GM20000 (cell line): Measurements from ENCODE around the gene ALDH4A1.

Source experiments
- DNase-seq: peaks from one replicate; pipeline ENCODE4 v3.0.0; 2012; ENCODE audit warnings: low spot score
- TF ChIP-seq, protein P1 (sequence below): IDR thresholded peaks from 2 replicates; pipeline ENCODE4 v1.5.1; 2012; ENCODE audit warnings: mild to moderate bottlenecking, control low read depth; ENCODE audit errors: extremely low read depth, missing control alignments

The ALDH4A1 gene

DNA sequence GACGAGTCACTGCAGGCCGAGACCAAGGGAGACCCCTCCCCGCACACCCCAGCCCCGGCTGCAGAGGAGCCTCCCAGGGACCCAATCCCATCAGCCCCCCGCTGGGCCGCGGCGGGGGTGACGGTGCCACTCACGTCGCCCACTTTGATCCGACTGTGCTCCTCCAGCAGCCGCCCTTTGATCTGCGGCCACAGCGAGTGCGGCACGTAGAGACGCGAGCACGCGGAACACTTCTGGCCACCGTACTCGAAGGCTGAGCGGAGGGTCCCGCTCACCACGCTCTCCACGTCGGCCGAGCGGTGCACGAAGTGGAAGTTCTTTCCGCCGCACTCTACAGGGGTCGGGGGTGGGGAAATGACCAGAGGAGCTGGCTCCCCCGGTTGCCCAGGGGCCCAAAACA lies 25.1 kb downstream of the ALDH4A1 start:
- DNase-seq: no peak
- TF ChIP-seq, protein P1, sequence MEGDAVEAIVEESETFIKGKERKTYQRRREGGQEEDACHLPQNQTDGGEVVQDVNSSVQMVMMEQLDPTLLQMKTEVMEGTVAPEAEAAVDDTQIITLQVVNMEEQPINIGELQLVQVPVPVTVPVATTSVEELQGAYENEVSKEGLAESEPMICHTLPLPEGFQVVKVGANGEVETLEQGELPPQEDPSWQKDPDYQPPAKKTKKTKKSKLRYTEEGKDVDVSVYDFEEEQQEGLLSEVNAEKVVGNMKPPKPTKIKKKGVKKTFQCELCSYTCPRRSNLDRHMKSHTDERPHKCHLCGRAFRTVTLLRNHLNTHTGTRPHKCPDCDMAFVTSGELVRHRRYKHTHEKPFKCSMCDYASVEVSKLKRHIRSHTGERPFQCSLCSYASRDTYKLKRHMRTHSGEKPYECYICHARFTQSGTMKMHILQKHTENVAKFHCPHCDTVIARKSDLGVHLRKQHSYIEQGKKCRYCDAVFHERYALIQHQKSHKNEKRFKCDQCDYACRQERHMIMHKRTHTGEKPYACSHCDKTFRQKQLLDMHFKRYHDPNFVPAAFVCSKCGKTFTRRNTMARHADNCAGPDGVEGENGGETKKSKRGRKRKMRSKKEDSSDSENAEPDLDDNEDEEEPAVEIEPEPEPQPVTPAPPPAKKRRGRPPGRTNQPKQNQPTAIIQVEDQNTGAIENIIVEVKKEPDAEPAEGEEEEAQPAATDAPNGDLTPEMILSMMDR: no peak

DNA sequence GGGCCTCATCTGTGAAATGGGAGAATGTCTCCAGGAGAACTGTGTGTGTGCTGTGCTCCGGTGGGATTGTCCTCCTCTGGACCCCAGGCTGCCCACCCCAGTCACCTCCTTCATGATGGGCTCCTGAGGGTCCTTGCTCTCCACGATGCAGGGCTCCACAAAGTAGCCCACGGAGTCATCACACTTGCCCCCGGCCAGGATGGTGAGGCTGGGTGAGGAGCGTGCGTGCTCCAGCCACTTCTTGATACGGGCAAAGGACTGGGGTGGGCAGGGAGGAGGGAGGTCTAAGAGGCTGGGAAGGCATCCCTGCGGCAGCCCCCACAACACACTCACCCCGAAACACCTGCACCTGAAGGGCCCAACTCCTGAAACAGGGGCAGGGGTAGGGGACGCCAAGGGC lies 26.1 kb downstream of the ALDH4A1 start:
- no peak for DNase-seq
- TF ChIP-seq, protein P1: no peak

DNA sequence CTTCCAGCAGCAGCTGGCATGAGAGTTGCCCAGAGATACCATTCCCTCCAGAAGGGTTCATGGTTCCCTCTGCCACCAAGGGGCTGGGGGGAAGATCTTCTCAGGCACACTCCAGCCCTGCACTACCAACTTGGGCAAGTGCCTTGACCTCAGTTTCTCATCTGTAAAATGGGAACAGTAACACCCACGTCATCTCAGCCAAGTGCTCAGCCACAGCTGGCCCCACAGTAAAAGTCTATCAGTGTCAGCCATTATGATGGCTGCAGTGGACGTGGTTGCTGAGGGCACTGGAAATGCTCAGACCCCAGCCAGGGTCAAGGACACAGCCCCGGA lies 26.6 kb downstream of the ALDH4A1 start:
- TF ChIP-seq, protein P1: no peak
- DNase-seq: no peak

DNA sequence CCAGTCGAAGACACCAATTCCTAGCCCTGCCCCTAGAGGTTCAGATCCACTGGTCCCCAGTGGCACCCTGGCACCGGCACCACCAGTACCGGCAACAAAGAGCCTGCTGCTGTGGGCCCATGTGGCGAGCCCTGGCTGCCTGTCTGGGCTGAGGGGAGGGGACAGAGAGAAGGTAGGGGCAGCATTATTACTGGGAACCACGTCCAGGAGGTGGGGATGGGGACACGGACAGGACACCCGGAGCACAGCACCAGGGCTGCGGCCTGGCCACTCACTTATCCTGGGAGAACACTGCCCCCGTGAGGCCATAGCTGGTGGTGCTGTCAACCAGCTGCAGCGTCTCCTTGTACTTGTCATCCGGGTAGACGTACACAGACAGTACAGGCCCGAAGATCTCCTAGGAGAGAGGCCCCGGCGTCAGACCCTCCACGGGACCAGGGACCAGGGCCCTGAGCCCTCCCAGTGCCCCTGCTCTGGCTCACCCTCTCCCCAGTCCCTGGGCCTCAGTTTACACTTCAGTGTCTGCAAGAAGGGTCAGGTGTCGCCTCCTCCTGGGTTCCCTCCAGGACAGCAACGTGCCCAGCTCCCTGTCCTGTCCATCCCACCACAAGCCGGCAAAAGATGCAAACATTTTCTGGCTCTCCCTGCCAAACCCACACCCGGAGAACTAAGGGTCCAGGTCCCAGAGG lies 27.1 kb downstream of the ALDH4A1 start:
- DNase-seq: peak; percentile 88
- TF ChIP-seq, protein P1: peak; percentile 74

DNA sequence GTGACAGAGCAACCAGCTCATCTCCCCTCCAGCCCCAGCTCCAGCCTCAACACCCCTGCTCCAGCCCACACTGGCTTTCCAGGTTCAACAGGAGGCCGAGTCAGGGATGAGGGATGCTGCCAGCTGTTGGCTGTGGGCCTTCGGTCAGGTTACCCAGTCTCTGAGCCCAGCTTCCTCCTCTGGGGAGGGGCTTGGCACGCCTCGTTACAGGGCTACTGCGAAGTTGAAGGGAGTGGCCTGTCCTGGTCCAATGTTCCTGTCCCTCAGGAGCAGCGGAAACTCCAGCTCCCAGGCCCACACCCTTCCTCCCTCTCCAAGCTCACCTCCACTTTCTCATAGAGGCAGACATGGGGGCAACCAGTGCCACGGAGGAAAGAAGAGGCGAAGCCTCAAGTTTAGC lies 27.8 kb downstream of the ALDH4A1 start:
- TF ChIP-seq, protein P1: no peak

DNA sequence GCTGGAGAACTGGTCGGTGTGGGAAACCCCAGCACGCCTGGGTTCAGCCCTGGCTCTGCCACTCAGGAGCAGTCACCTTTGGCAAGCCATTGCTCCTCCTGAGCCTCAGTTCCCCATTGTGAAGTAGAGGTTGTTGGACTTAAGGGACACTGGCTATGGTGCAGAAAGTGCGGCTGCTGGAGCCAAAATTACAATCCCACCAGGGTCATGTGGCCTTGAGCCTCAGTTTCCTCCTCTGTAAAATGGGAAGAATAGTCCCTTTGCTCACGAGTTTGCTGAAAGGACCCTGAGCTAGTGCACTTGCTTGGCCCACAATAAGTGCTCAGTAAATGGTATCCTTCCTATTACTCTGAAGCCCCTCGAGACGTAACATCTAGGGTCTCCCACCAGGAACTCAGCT lies 28.3 kb downstream of the ALDH4A1 start:
- DNase-seq: no peak
- TF ChIP-seq, protein P1: no peak

More for the DNA sequence above, 27.8 kb downstream of the ALDH4A1 start:
- no peak for DNase-seq

DNA sequence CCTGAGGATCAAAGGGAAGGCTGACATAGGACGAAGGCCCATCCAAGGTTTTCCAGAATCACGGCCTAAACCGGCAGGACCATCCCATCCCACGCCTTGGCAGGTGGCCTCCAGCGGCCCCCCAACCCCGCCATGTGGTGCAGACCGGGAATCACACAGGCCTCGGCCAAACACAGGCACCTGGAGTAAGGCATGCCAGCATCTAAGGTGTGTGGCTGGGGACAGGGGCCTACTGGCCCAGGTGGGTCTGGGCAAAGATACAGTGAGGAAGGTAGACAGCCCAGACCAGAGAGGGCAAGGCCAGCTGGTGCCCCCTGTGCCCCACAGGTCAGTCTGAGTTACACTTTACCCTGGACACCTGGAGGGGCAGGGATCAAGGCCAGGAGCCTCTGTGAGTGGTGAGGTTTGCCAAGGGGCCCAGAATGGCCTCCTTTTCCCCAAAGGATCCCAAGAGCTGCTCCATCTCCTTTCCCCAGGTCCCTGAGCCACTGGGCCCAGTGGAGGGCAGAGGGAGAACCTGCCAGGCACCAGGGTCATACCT lies 30.2 kb downstream of the ALDH4A1 start:
- TF ChIP-seq, protein P1: no peak

More for the DNA sequence above, 30.2 kb downstream of the ALDH4A1 start:
- no peak for DNase-seq
